AG04449 (cell line): Measurements from ENCODE around the gene IGFBP6.

ENCODE experiments used
- CTCF ChIA-PET: fragments of 350-600 bp; formaldehyde crosslinking; extraction: SDS; loops from one replicate; lab custom pipeline; 2021; ENCODE audit warnings: antibody characterized with exemption; lab: Yijun Ruan, JAX
- POLR2A ChIA-PET: fragments of 400-600, 350-600 bp; formaldehyde crosslinking; extraction: SDS; loops from one replicate; lab custom pipeline; 2020; ENCODE audit warnings: antibody characterized with exemption, inconsistent platforms; lab: Yijun Ruan, JAX
- DNase-seq: peaks from one replicate; pipeline ENCODE4 v3.0.0-alpha.2; 2010; ENCODE audit warnings: low read depth, low spot score
- H3K4me3 ChIP-seq: 2 replicates; pipeline ENCODE4 v1.5.1; 2011; ENCODE audit warnings: low read depth, mild to moderate bottlenecking, control low read depth, low read length
- CTCF ChIP-seq: IDR thresholded peaks from one replicate; pipeline ENCODE4 v1.5.1; 2011; ENCODE audit warnings: mild to moderate bottlenecking, moderate library complexity, low read length, control low read depth, inconsistent platforms; ENCODE audit not compliant: insufficient read depth; ENCODE audit errors: missing control alignments

Gene IGFBP6

GRCh38 chr12:53062011-53062961, 35.2 kb upstream of the IGFBP6 start:
- POLR2A ChIA-PET = interaction anchor here (0.6 to 7.6 kb wide), 11 partner anchors 9 to 131 kb away, joined by 3 to 74 read pairs (median 3); partner anchors contain the start of genes CSAD, IGFBP6 and ZNF740
- no peak for TF ChIP-seq CTCF
- no peak overlapping the region for H3K4me3 ChIP-seq
- CTCF ChIA-PET = interaction anchor here (0.8 to 28.9 kb wide), 18 partner anchors 7 to 237 kb away, joined by 3 to 655 read pairs (median 4); partner anchors contain the start of genes CSAD, IGFBP6, MYG1 and SOAT2
- no peak for DNase-seq

DNA sequence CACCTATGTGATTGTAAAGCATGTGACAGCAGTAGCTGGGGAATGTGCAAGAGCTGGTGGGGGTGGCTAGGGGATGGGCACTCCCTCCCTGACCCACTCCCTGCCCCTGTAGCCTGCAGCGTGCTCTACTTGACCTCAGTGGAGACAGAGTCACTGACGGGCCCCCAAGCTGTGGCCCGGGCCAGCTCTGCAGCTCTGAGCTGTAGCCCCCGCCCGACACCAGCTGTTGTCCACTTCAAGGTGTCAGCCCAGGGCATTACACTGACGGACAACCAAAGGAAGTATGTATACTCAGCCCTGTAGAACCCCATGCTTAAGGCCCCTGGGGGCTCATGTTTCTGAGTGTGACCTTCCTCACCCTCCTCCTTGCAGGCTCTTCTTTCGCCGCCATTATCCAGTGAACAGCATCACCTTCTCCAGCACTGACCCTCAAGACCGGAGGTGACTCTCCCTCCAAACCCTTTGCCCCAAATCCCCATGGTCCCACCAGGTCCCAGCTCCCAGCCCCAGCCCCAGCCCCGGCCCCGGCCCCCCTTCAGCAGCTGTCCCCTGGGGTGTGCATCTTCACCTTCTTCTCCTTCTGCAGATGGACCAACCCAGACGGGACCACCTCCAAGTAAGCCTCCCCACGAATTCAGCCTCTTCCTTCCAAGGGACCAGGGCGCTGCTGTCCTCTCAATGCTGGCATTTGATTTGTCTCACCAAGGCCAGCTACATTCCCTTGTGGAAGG, 34.3 kb upstream of the IGFBP6 start:
- ChIA-PET POLR2A (interaction anchor here (0.7 to 7.6 kb wide), 7 partner anchors 9 to 134 kb away, joined by 3 to 74 read pairs (median 3); partner anchors contain the start of gene IGFBP6), CTCF (interaction anchor here (0.7 to 28.9 kb wide), 15 partner anchors 7 to 236 kb away, joined by 3 to 655 read pairs (median 4); partner anchors contain the start of genes CSAD, IGFBP6, MYG1 and SOAT2)
- DNase-seq = no peak
- no peak for TF ChIP-seq CTCF
- no peak overlapping the region for H3K4me3 ChIP-seq

GRCh38 chr12:53063708-53064612, 33.5 kb upstream of the IGFBP6 start:
- CTCF ChIA-PET = interaction anchor here (0.7 to 28.9 kb wide), 16 partner anchors 8 to 235 kb away, joined by 3 to 655 read pairs (median 22); partner anchors contain the start of genes CSAD, IGFBP6, MYG1 and SOAT2
- POLR2A ChIA-PET = interaction anchor here (0.7 to 8.2 kb wide), 9 partner anchors 9 to 134 kb away, joined by 3 to 74 read pairs (median 10); partner anchors contain the start of genes IGFBP6, SOAT2, SPRYD3 and ZNF740
- DNase-seq = no peak
- no peak overlapping the region for H3K4me3 ChIP-seq
- TF ChIP-seq CTCF = no peak

- DNase-seq = no peak
These were observed 32.6 kb upstream of the IGFBP6 start for GRCh38 chr12:53064613-53065436.

More at GRCh38 chr12:53064613-53065436, 32.6 kb upstream of the IGFBP6 start:
- ChIA-PET CTCF (interaction anchor here (0.9 to 28.9 kb wide), 25 partner anchors 9 to 280 kb away, joined by 3 to 655 read pairs (median 11); partner anchors contain the start of genes AAAS, CSAD, IGFBP6 and SOAT2), POLR2A (interaction anchor here (0.9 to 8.2 kb wide), 10 partner anchors 8 to 133 kb away, joined by 3 to 74 read pairs (median 8); partner anchors contain the start of genes IGFBP6, SOAT2, SPRYD3 and ZNF740)
- TF ChIP-seq CTCF = no peak
- no peak overlapping the region for H3K4me3 ChIP-seq
